ENCODE data around the gene JAKMIP2.

DNA sequence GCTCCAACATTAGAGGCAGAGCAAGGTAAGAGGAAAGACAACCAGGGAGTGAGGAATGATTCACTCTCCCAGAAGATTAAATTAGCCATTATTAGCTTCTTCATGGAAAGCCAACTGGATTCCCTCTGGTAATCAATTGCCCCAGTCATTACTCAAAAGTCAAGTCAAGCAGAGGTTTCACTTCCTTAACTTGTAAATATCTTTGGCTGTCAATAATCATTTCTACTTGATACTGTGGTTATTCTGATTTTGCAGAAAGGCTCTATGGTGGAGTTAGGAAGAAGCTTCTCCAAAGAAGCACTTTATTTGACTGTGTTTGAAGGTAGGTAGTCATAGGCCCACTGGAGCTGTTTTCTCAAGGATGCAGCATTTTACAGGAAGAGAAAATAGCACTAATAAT, 78.0 kb downstream of the JAKMIP2 start:
- TF ChIP-seq, protein P1, sequence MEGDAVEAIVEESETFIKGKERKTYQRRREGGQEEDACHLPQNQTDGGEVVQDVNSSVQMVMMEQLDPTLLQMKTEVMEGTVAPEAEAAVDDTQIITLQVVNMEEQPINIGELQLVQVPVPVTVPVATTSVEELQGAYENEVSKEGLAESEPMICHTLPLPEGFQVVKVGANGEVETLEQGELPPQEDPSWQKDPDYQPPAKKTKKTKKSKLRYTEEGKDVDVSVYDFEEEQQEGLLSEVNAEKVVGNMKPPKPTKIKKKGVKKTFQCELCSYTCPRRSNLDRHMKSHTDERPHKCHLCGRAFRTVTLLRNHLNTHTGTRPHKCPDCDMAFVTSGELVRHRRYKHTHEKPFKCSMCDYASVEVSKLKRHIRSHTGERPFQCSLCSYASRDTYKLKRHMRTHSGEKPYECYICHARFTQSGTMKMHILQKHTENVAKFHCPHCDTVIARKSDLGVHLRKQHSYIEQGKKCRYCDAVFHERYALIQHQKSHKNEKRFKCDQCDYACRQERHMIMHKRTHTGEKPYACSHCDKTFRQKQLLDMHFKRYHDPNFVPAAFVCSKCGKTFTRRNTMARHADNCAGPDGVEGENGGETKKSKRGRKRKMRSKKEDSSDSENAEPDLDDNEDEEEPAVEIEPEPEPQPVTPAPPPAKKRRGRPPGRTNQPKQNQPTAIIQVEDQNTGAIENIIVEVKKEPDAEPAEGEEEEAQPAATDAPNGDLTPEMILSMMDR (conservative IDR thresholded peaks at IDR 0.05 in 1 of 2, IDR thresholded peaks at IDR 0.05 in 1 of 2; ENCODE audit: extremely low read depth in 1 of 2, insufficient read depth in 1 of 2, low read depth in 1 of 2, low read length in 2 of 2), result no peak
- TF ChIP-seq EZH2 (IDR thresholded peaks at IDR 0.05; ENCODE audit: borderline replicate concordance, low read length), result no peak

All from mammary epithelial cell (primary cell).